DOHH2 (cell line): ENCODE results near the gene FNDC3B.

ENCODE experiments used
- H3F3A ChIP-seq: fragments of 200-600 bp; sonication (generic), shearing (Covaris generic); 2 replicates; pipeline ENCODE4 v1.6.0; 2016; ENCODE audit warnings: antibody characterized with exemption, mild to moderate bottlenecking; ENCODE audit not compliant: control insufficient read depth, insufficient read depth
- H3K27ac ChIP-seq: fragments of 200-600 bp; sonication (generic); 2 replicates; pipeline ENCODE4 v1.5.1; 2014; ENCODE audit warnings: low read depth, mild to moderate bottlenecking, low read length, moderate library complexity
- H3K27me3 ChIP-seq: fragments of 200-600 bp; sonication (generic); 2 replicates; pipeline ENCODE4 v1.6.1; 2014; ENCODE audit warnings: mild to moderate bottlenecking, low read length, mixed read lengths; ENCODE audit not compliant: control insufficient read depth
- H3K36me3 ChIP-seq: fragments of 200-600 bp; sonication (generic); 2 replicates; pipeline ENCODE4 v1.6.1; 2014; ENCODE audit warnings: mild to moderate bottlenecking, low read length, moderate library complexity, mixed read lengths; ENCODE audit not compliant: control insufficient read depth
- H3K4me1 ChIP-seq: fragments of 200-600 bp; sonication (generic); 2 replicates; pipeline ENCODE4 v1.6.1; 2014; ENCODE audit warnings: mild to moderate bottlenecking, low read length, mixed read lengths; ENCODE audit not compliant: control insufficient read depth
- H3K4me2 ChIP-seq: fragments of 200-600 bp; sonication (generic); 2 replicates; pipeline ENCODE4 v1.6.0; 2014; ENCODE audit warnings: mild to moderate bottlenecking, low read length, moderate library complexity
- H3K4me3 ChIP-seq: fragments of 200-600 bp; sonication (generic); 2 replicates; pipeline ENCODE4 v1.5.1; 2014; ENCODE audit warnings: mild to moderate bottlenecking, low read length, mixed read lengths
- H3K79me2 ChIP-seq: fragments of 200-600 bp; sonication (generic); 2 replicates; pipeline ENCODE4 v1.6.1; 2014; ENCODE audit warnings: mild to moderate bottlenecking, low read length, mixed read lengths; ENCODE audit not compliant: control insufficient read depth
- H3K9me2 ChIP-seq: fragments of 200-600 bp; sonication (generic); replicated peaks from 2 replicates; pipeline ENCODE4 v1.6.1; 2014; ENCODE audit warnings: mild to moderate bottlenecking, low read length, mixed read lengths; ENCODE audit not compliant: control insufficient read depth
- H3K9me3 ChIP-seq: fragments of 200-600 bp; sonication (generic); 2 replicates; pipeline ENCODE4 v1.6.1; 2014; ENCODE audit warnings: antibody characterized with exemption, low read length, mixed read lengths; ENCODE audit not compliant: control insufficient read depth, insufficient read depth
- H4K20me1 ChIP-seq: fragments of 200-600 bp; sonication (generic); 2 replicates; pipeline ENCODE4 v1.6.0; 2014; ENCODE audit warnings: low read depth, mild to moderate bottlenecking, antibody characterized with exemption, low read length, moderate library complexity; ENCODE audit not compliant: control insufficient read depth, insufficient read depth
- EZH2phosphoT487 ChIP-seq: fragments of 200-600 bp; sonication (generic); IDR thresholded peaks from 2 replicates; pipeline ENCODE4 v1.6.1; 2017; ENCODE audit warnings: borderline replicate concordance, mild to moderate bottlenecking, antibody characterized with exemption, low read length, moderate library complexity, mixed read lengths
- TF ChIP-seq, protein P1 (sequence below): fragments of 200-600 bp; sonication (generic); IDR thresholded peaks from one replicate; pipeline ENCODE4 v1.5.1; 2014; ENCODE audit warnings: antibody characterized with exemption, mild to moderate bottlenecking, low read depth, low read length; ENCODE audit not compliant: poor library complexity, severe bottlenecking

Gene FNDC3B

DNA sequence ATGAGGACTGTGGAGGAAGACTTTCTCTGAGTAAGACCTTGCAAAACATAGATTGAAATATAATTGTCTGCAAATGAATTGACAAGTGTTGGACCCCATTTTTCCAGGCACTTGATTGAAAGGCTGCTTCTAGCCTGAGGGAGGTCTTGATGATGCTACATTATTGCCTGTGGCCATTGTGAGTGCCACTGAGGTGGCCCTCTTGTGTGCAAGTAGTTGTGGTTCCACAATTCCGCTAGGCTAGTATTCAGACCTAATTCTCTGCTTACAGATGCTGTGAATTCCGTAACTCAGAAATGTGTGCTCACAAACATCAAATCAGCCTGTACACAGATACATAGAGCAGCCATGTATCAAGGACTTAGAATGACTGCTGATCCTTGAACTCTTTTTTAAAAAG lies 34.7 kb downstream of the FNDC3B start:
- Histone ChIP-seq H3K36me3 (no peaks in the 10 kb centered on the region), H3K4me1 (no peaks in the 10 kb centered on the region), H3K27me3 (no peaks in the 10 kb centered on the region), H4K20me1 (no peaks in the 10 kb centered on the region), H3K27ac (no peak overlapping the region), H3K4me3 (no peak overlapping the region), H3K4me2 (no peak overlapping the region), H3F3A (no peaks in the 10 kb centered on the region), H3K9me2 (no peaks in the 10 kb centered on the region), H3K79me2 (no peaks in the 10 kb centered on the region), H3K9me3 (no peaks in the 10 kb centered on the region)
- TF ChIP-seq EZH2phosphoT487 = no peak
- TF ChIP-seq, protein P1, sequence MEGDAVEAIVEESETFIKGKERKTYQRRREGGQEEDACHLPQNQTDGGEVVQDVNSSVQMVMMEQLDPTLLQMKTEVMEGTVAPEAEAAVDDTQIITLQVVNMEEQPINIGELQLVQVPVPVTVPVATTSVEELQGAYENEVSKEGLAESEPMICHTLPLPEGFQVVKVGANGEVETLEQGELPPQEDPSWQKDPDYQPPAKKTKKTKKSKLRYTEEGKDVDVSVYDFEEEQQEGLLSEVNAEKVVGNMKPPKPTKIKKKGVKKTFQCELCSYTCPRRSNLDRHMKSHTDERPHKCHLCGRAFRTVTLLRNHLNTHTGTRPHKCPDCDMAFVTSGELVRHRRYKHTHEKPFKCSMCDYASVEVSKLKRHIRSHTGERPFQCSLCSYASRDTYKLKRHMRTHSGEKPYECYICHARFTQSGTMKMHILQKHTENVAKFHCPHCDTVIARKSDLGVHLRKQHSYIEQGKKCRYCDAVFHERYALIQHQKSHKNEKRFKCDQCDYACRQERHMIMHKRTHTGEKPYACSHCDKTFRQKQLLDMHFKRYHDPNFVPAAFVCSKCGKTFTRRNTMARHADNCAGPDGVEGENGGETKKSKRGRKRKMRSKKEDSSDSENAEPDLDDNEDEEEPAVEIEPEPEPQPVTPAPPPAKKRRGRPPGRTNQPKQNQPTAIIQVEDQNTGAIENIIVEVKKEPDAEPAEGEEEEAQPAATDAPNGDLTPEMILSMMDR = no peak

DNA sequence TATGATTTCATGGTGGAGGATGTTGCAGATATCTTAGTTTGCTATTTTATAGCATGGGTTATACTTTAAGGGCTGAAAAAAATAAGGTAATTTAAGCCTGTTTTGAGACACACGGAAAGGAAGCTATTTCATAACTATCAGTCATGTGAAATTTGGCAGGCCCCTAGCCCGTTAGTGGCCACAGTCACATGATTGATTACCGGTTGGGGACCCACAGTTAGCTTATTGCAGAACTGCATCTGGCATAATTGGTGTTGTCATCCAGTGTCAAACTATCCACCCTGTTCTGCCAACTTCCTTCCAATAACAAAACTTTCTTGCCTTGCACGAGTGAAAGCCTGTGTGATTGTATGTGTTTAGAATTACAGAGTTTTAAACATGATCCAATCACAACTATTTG lies 35.2 kb downstream of the FNDC3B start:
- Histone ChIP-seq H4K20me1 (no peaks in the 10 kb centered on the region), H3K36me3 (no peaks in the 10 kb centered on the region), H3K4me1 (no peaks in the 10 kb centered on the region), H3K79me2 (no peaks in the 10 kb centered on the region), H3K4me3 (no peak overlapping the region), H3K9me2 (no peaks in the 10 kb centered on the region), H3K27me3 (no peaks in the 10 kb centered on the region), H3K4me2 (no peak overlapping the region), H3K27ac (no peak overlapping the region), H3K9me3 (no peaks in the 10 kb centered on the region), H3F3A (no peaks in the 10 kb centered on the region)
- TF ChIP-seq, protein P1 = no peak
- no peak for TF ChIP-seq EZH2phosphoT487

DNA sequence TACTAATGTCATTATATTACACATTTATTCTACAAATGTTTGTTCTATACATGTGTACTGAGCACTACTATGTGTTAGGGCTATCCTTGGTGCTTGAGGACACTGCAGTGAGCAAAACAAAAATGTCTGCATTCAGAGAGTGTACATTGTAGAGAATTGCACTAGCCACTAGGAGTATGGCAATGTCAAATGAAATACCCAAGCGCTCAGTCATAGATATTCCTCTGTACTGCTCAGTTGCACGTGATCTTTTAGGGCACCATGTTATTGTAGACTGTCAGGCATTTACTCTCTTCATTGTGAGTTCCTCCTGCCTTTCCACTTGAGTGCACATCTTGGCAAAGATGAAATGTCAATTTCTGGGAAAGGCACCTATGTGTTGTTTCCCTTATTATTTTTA lies 36.8 kb downstream of the FNDC3B start:
- Histone ChIP-seq H3K4me3 (no peak overlapping the region), H3K79me2 (no peaks in the 10 kb centered on the region), H3K9me3 (no peaks in the 10 kb centered on the region), H3K4me1 (no peaks in the 10 kb centered on the region), H3K9me2 (no peaks in the 10 kb centered on the region), H3K4me2 (no peak overlapping the region), H3K27me3 (no peaks in the 10 kb centered on the region), H3K27ac (no peak overlapping the region), H3F3A (no peaks in the 10 kb centered on the region), H4K20me1 (no peaks in the 10 kb centered on the region), H3K36me3 (no peaks in the 10 kb centered on the region)
- TF ChIP-seq, protein P1 = no peak
- TF ChIP-seq EZH2phosphoT487 = no peak
